C4-2B (cell line): ENCODE data around the gene LRRC42.

Source experiments
- CTCF ChIP-seq: fragments of 450-650 bp; conservative IDR thresholded peaks from 2 replicates; pipeline ENCODE4 v1.5.1; 2017; ENCODE audit warnings: mild to moderate bottlenecking
- ZFX ChIP-seq: fragments of 450-650 bp; IDR thresholded peaks from 2 replicates; pipeline ENCODE4 v1.6.1; 2017

- no peak for TF ChIP-seq CTCF
- TF ChIP-seq ZFX, result no peak
Observed at GRCh38 chr1:54001591-54001990, 55.4 kb downstream of the LRRC42 start.
